MG63 (cell line): Measurements from ENCODE around the gene AP2A1. TPM values are rescaled to one million over a fixed set of nuclear protein-coding genes. Genes with fewer than 3 reads are reported as not detected.
"Not testable (repeated sequence)": the region's sequence is repeated elsewhere in the genome, so short reads cannot be mapped to it uniquely, and the experiment has no call there.

ENCODE experiments used
- DNase-seq: peaks from one replicate; pipeline ENCODE4 v3.0.0-alpha.2; 2020
- H3K27me3 ChIP-seq: fragments of 250-450 bp; sonication (Bioruptor Pico); 2 replicates; pipeline ENCODE4 v1.5.1; 2020; ENCODE audit warnings: mild to moderate bottlenecking, moderate library complexity
- H3K36me3 ChIP-seq: fragments of 250-450 bp; sonication (Bioruptor Pico); 2 replicates; pipeline ENCODE4 v1.5.1; 2020; ENCODE audit warnings: mild to moderate bottlenecking, moderate library complexity
- H3K4me3 ChIP-seq: fragments of 250-450 bp; sonication (Bioruptor Pico); 2 replicates; pipeline ENCODE4 v1.5.1; 2020; ENCODE audit warnings: mild to moderate bottlenecking, moderate library complexity
- H3K9me3 ChIP-seq: fragments of 250-450 bp; sonication (Bioruptor Pico); 2 replicates; pipeline ENCODE4 v1.5.1; 2020; ENCODE audit warnings: mild to moderate bottlenecking, moderate library complexity
- total RNA-seq: library from RNA; depleted of rRNA; stranded (reverse); fragments of >200 nt; shearing (Covaris generic); gene quantifications from 2 replicates; pipeline ENCODE4 v1.2.3, GENCODE V29; 2014; ENCODE audit warnings: low replicate concordance

Gene AP2A1
- total RNA-seq, 1 experiment from 2014 or later: 115 TPM

- DNase-seq: no peak
- Histone ChIP-seq H3K36me3 (peaks cover 13% of the 10 kb centered on the region), H3K9me3 (no peaks in the 10 kb centered on the region), H3K4me3 (peak overlapping the region; percentile 93), H3K27me3 (no peaks in the 10 kb centered on the region)
These were observed 49.8 kb downstream of the AP2A1 start for GRCh38 chr19:49816590-49816989.

GRCh38 chr19:49817964-49818648 lies 51.3 kb downstream of the AP2A1 start, which contains the start of gene MED25:
MED25 (plus strand) TSS chr19:49818289; CDS start chr19:49818342, 53 bp downstream.
- Histone ChIP-seq H3K27me3 (no peaks in the 10 kb centered on the region), H3K4me3 (peak within 1 kb of the TSS; percentile 93), H3K36me3 (peaks cover 17% of the 10 kb centered on the region), H3K9me3 (no peaks in the 10 kb centered on the region)
- peak; percentile 84 for DNase-seq

- H3K27me3 ChIP-seq: no peaks in the 10 kb centered on the region
- peaks cover 24% of the 10 kb centered on the region for H3K36me3 ChIP-seq
- peak overlapping the region; percentile 93 for H3K4me3 ChIP-seq
- H3K9me3 ChIP-seq: no peaks in the 10 kb centered on the region
- no peak for DNase-seq
These were observed 52.0 kb downstream of the AP2A1 start for GRCh38 chr19:49818649-49819370.

GRCh38 chr19:49819452-49820115 lies 52.8 kb downstream of the AP2A1 start:
- H3K9me3 ChIP-seq, DNase-seq, H3K27me3 ChIP-seq: not testable (repeated sequence)
- peak overlapping the region; percentile 93 for H3K4me3 ChIP-seq
- H3K36me3 ChIP-seq: peaks cover 28% of the 10 kb centered on the region

GRCh38 chr19:49820125-49820524 lies 53.3 kb downstream of the AP2A1 start:
- no peak overlapping the region for H3K4me3 ChIP-seq
- H3K9me3 ChIP-seq: no peaks in the 10 kb centered on the region
- no peaks in the 10 kb centered on the region for H3K27me3 ChIP-seq
- H3K36me3 ChIP-seq: peaks cover 31% of the 10 kb centered on the region
- no peak for DNase-seq

- no peak for DNase-seq
- H3K9me3 ChIP-seq: no peaks in the 10 kb centered on the region
- H3K36me3 ChIP-seq: peaks cover 36% of the 10 kb centered on the region
- no peak overlapping the region for H3K4me3 ChIP-seq
- no peaks in the 10 kb centered on the region for H3K27me3 ChIP-seq
These were observed 56.7 kb downstream of the AP2A1 start for GRCh38 chr19:49823472-49823871.

- Histone ChIP-seq H3K36me3 (peaks cover 37% of the 10 kb centered on the region), H3K27me3 (no peaks in the 10 kb centered on the region), H3K9me3 (no peaks in the 10 kb centered on the region), H3K4me3 (no peak overlapping the region)
- DNase-seq: no peak
These were observed 57.9 kb downstream of the AP2A1 start for GRCh38 chr19:49824662-49825061.

GRCh38 chr19:49827034-49827433 lies 60.2 kb downstream of the AP2A1 start:
- no peaks in the 10 kb centered on the region for H3K9me3 ChIP-seq
- peaks cover 44% of the 10 kb centered on the region for H3K36me3 ChIP-seq
- no peak for DNase-seq
- no peaks in the 10 kb centered on the region for H3K27me3 ChIP-seq
- no peak overlapping the region for H3K4me3 ChIP-seq

GRCh38 chr19:49829200-49829599 lies 62.4 kb downstream of the AP2A1 start:
- H3K36me3 ChIP-seq: peaks cover 51% of the 10 kb centered on the region
- no peak for DNase-seq
- no peaks in the 10 kb centered on the region for H3K27me3 ChIP-seq
- H3K9me3 ChIP-seq: no peaks in the 10 kb centered on the region
- no peak overlapping the region for H3K4me3 ChIP-seq

GRCh38 chr19:49829721-49830120 lies 62.9 kb downstream of the AP2A1 start:
- Histone ChIP-seq H3K36me3 (peaks cover 54% of the 10 kb centered on the region), H3K4me3 (no peak overlapping the region)

GRCh38 chr19:49830766-49831165 lies 64.0 kb downstream of the AP2A1 start:
- Histone ChIP-seq H3K9me3 (no peaks in the 10 kb centered on the region), H3K27me3 (no peaks in the 10 kb centered on the region), H3K4me3 (no peak overlapping the region), H3K36me3 (peaks cover 59% of the 10 kb centered on the region)
- DNase-seq: no peak

More at GRCh38 chr19:49829721-49830120, 62.9 kb downstream of the AP2A1 start:
- DNase-seq: no peak
- H3K9me3 ChIP-seq: no peaks in the 10 kb centered on the region
- H3K27me3 ChIP-seq: no peaks in the 10 kb centered on the region

GRCh38 chr19:49831592-49831991 lies 64.8 kb downstream of the AP2A1 start:
- Histone ChIP-seq H3K27me3 (no peaks in the 10 kb centered on the region), H3K4me3 (no peak overlapping the region), H3K9me3 (no peaks in the 10 kb centered on the region), H3K36me3 (peaks cover 67% of the 10 kb centered on the region)
- no peak for DNase-seq

- Histone ChIP-seq H3K36me3 (peaks cover 74% of the 10 kb centered on the region), H3K9me3 (no peaks in the 10 kb centered on the region), H3K27me3 (no peaks in the 10 kb centered on the region), H3K4me3 (no peak overlapping the region)
- no peak for DNase-seq
These were observed 65.8 kb downstream of the AP2A1 start for GRCh38 chr19:49832556-49832955.

GRCh38 chr19:49833599-49833998 lies 66.8 kb downstream of the AP2A1 start:
- Histone ChIP-seq H3K36me3 (peaks cover 80% of the 10 kb centered on the region), H3K4me3 (no peak overlapping the region), H3K9me3 (no peaks in the 10 kb centered on the region), H3K27me3 (no peaks in the 10 kb centered on the region)
- DNase-seq: no peak

- Histone ChIP-seq H3K9me3 (no peaks in the 10 kb centered on the region), H3K4me3 (no peak overlapping the region), H3K27me3 (no peaks in the 10 kb centered on the region), H3K36me3 (peaks cover 94% of the 10 kb centered on the region)
- no peak for DNase-seq
These were observed 68.8 kb downstream of the AP2A1 start for GRCh38 chr19:49835562-49835961.

GRCh38 chr19:49836176-49837008 lies 69.6 kb downstream of the AP2A1 start:
- H3K9me3 ChIP-seq: no peaks in the 10 kb centered on the region
- H3K36me3 ChIP-seq: peaks cover 91% of the 10 kb centered on the region
- no peaks in the 10 kb centered on the region for H3K27me3 ChIP-seq
- H3K4me3 ChIP-seq: no peak overlapping the region
- DNase-seq: no peak

GRCh38 chr19:49837009-49837310 lies 70.2 kb downstream of the AP2A1 start:
- DNase-seq: no peak
- no peak overlapping the region for H3K4me3 ChIP-seq
- H3K27me3 ChIP-seq: no peaks in the 10 kb centered on the region
- H3K36me3 ChIP-seq: peaks cover 85% of the 10 kb centered on the region
- no peaks in the 10 kb centered on the region for H3K9me3 ChIP-seq
